Mammary epithelial cell (primary cell): ENCODE data around the gene SMYD2.

Experiments
- EZH2 ChIP-seq: IDR thresholded peaks from 2 replicates; pipeline ENCODE4 v1.6.1; 2012; ENCODE audit warnings: low read length, inconsistent platforms, borderline replicate concordance
- TF ChIP-seq, protein P1 (sequence below), 2 donors: IDR thresholded peaks in 1 of 2; conservative IDR thresholded peaks in 1 of 2; 2 replicates each; pipeline ENCODE4 v1.5.1; 2011 to 2012; ENCODE audit warnings: inconsistent platforms in 2 of 2, low read length in 2 of 2, mild to moderate bottlenecking in 2 of 2, control low read depth in 1 of 2, low read depth in 1 of 2; ENCODE audit not compliant: insufficient read depth in 1 of 2; ENCODE audit errors: extremely low read depth in 1 of 2

DNA sequence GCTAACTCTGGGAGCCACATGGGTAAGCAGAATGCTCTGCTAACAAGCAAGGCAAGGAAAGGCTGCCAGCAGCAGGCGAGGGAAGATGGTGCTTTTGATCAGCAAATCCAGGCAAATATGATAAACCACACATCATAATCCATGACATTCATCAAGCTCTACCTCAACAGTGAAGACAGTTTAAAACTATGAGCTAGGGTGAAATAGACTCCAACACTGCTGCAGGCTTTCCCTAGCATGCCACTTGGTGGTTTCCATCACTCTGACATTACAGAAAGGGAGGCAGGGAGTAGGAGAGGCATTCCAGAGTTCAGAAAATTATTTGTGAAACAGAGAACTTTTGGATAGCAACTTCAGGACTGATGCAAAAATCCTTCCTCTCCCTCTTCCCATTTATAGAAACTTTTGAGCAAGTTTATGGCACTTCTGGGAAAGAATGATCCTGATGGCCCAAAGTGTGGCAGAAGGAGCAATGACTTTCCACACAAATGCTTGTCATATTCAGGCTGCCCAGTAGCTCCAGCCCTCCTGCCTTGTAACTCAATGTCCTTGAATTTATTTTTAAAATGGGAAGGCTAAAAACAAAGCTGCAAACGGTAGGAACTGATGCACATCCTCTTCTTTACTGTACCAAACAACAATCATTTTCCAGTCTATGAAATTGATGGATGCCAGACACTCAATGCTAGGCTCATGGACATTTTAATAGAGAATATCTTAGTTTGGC lies 70.8 kb downstream of the SMYD2 start:
- TF ChIP-seq, protein P1, sequence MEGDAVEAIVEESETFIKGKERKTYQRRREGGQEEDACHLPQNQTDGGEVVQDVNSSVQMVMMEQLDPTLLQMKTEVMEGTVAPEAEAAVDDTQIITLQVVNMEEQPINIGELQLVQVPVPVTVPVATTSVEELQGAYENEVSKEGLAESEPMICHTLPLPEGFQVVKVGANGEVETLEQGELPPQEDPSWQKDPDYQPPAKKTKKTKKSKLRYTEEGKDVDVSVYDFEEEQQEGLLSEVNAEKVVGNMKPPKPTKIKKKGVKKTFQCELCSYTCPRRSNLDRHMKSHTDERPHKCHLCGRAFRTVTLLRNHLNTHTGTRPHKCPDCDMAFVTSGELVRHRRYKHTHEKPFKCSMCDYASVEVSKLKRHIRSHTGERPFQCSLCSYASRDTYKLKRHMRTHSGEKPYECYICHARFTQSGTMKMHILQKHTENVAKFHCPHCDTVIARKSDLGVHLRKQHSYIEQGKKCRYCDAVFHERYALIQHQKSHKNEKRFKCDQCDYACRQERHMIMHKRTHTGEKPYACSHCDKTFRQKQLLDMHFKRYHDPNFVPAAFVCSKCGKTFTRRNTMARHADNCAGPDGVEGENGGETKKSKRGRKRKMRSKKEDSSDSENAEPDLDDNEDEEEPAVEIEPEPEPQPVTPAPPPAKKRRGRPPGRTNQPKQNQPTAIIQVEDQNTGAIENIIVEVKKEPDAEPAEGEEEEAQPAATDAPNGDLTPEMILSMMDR (conservative IDR thresholded peaks at IDR 0.05 in 1 of 2, IDR thresholded peaks at IDR 0.05 in 1 of 2; ENCODE audit: extremely low read depth in 1 of 2, insufficient read depth in 1 of 2, low read depth in 1 of 2, low read length in 2 of 2), result no peak
- TF ChIP-seq EZH2, result no peak
